Activated CD8-positive, alpha-beta memory T cell treated with anti-CD3 and anti-CD28 coated beads, Interleukin-2, amount 50 U/mL, for 4 hours (primary cell): Measurements from ENCODE around the gene OGFOD1.
"Not testable (repeated sequence)": the region's sequence is repeated elsewhere in the genome, so short reads cannot be mapped to it uniquely, and the experiment has no call there.

ENCODE experiments used
- DNase-seq: peaks from one replicate; pipeline ENCODE4 v3.0.0-alpha.2; 2020

Gene OGFOD1

DNA sequence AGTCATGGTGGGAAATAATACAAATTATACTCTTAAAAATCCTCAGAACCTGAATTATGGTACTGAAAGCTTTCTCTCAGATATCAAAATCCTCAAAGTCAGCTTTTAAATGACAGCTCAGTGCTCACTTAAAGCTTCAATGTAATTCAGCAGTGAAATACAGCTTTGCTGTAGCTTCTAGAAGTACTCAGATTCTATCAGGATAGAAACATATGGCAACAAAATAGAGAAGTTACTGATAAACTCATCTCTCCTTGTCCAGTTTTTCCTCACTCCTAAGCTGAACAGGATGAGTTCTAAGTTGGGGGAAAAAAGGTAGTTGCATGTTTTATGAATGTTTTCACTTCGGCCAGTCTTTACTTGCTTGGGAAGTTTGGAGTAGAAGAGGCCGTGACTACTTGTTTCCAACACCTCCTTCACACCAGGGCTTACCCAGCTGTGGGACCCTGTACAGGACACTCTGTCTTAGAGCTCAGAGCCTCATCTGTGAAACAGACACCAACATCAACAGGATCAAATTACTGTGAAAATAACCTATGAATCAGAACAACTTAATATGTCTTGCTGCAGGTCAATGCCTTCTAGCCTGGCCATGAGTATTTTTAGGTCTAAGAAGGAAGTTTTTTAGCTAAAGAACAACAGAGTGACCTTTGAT lies 30.2 kb downstream of the OGFOD1 start:
- no peak for DNase-seq

GRCh38 chr16:56482683-56483236 lies 31.4 kb downstream of the OGFOD1 start:
- DNase-seq, result no peak

- DNase-seq, result no peak
These were observed 32.0 kb downstream of the OGFOD1 start for GRCh38 chr16:56483394-56483793.

DNA sequence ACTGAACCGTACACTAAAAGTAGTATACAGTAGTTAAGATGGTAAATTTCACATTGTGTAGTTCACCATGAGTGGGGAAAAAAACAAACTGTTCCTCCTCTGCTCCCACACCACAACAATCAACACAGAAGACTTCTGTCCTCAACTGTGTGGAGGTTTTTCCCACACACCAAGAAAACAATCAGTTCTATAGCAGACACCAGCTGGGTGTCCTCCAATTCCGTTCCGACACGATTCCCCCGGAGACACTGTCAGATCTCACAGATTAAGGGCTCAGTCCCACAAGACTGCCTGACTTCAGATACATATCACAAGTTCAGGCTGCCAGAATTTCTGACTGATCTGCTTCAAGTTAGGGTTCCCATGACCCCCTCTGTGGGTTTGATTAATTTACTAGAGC lies 36.7 kb downstream of the OGFOD1 start:
- DNase-seq, result no peak

DNA sequence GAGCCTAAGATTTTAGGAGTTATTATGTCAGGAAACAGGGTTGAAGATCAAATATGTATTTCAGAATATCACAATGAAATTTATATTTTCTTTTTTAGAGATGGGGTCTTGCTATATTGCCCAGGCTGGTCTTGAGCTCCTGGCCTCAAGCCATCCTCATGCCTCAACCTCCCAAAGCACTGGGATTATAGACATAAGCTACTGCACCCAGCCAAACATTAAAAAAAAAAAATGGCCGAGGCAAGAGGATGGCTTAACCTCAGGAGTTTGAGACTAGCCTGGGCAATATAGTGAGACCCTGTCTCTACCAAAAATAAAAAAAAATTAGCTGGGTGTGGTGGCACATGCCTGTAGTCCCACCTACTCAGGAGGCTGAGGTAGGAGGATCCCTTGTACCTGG lies 37.5 kb downstream of the OGFOD1 start:
- DNase-seq, result not testable (repeated sequence)

GRCh38 chr16:56491657-56492261 lies 40.4 kb downstream of the OGFOD1 start:
- DNase-seq, result no peak

- DNase-seq, result no peak
These were observed 41.8 kb downstream of the OGFOD1 start for GRCh38 chr16:56493126-56493525.

DNA sequence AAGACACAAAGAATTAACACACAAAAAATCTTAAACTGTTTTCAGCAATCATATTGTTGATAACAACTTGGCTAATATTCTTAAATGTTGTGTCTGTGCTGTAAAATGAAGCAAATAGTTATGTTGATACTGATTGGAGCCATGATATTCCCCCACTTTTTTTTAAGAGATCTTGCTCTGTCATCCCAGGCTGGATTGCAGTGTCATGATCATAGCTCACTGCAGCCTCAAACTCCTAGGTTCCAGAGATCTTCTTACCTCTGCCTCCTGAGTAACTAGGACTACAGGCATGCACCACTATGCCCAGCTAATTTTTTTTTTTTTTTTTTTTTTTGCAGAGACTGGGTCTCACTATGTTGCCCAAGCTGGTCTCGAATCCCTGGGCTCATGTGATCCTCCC lies 42.5 kb downstream of the OGFOD1 start:
- DNase-seq, result no peak

GRCh38 chr16:56505181-56505580 lies 53.8 kb downstream of the OGFOD1 start:
- DNase-seq, result no peak

DNA sequence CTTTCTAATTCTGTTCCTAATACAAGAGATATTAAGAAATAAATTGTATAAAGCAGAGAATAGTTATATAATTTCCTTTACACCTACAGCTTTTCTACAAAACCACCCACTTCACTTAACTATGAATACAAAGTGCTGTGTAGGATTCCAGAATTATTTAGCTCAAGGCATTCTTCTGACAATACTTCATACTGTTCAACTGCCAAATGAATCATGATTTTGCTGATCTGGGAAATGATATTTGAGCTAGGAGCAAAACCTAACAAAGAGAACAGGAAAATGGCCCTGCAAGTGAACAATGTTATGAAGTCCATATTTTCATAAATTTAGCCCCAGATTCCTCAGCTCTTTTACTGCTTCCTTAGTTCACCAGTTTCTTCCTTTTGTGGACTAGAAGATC lies 55.6 kb downstream of the OGFOD1 start:
- DNase-seq, result no peak

DNA sequence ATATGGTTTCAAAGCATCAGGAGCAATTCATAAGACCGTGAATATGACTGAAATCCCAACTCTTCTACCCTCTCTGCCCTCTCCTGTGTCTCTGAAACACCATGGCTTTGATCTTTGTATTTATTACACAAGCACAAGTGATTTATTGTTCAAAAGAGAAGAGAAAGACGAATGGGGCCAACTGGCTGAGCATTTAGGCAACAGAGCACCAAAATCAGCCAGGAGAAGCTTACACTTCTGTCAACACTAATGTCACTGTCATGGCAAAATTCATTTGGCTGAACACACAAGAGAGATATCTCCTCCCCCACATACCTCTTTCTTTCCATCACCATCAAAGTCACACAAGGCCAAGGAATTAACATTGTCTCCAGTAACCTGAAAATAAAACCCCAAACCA lies 59.2 kb downstream of the OGFOD1 start:
- no peak for DNase-seq

- no peak for DNase-seq
These were observed 60.7 kb downstream of the OGFOD1 start for GRCh38 chr16:56512025-56512424.

GRCh38 chr16:56513091-56513490 lies 61.7 kb downstream of the OGFOD1 start:
- no peak for DNase-seq

- DNase-seq, result peak; percentile 43
These were observed 62.6 kb downstream of the OGFOD1 start for GRCh38 chr16:56513972-56514371.

DNA sequence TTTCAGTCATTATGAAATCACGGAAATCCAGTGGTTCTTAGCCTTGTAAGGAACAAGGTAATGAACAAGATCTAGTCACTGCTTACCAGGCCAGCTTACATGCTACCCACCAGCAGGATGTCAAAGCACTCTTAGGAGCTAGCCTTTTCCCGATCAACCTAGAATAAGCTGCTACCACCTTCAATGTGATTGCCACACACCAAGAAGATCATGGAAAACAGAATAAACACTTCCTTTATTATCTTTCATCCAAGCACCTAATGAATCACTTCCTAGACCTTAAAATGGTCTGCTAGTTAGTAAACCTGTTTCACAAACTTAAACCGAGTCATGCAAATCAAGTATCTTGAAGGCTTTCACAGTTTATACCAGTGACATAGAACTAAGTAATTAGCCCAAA lies 63.5 kb downstream of the OGFOD1 start:
- DNase-seq, result no peak

GRCh38 chr16:56515665-56516064 lies 64.3 kb downstream of the OGFOD1 start:
- DNase-seq, result no peak

DNA sequence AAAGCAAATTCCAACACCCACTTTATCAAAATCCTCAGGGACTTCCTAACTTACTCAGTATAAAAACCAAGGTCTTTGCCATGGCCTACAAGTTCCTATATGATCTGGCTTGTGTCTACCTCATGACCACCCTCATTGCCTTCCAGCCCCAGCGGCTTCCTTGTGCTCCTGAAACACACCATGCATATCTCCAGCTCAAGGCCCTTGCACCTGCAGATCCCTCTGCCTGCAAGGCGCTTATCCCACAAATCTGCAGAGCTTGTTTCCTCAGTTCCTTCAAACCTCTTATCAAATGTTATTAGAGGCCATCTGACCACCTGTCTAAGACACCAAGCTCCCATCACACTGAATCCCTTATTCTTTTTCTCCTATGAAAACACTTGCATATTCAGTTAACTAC lies 65.9 kb downstream of the OGFOD1 start:
- DNase-seq, result no peak

- no peak for DNase-seq
These were observed 67.1 kb downstream of the OGFOD1 start for GRCh38 chr16:56518425-56518824.

GRCh38 chr16:56519459-56520250 lies 68.3 kb downstream of the OGFOD1 start, which contains the start of gene BBS2:
Gene BBS2 (minus strand): TSS chr16:56520024. CDS start chr16:56519862, 162 bp downstream.
- peak; percentile 90 for DNase-seq

GRCh38 chr16:56520251-56520577 lies 68.9 kb downstream of the OGFOD1 start:
- no peak for DNase-seq

DNA sequence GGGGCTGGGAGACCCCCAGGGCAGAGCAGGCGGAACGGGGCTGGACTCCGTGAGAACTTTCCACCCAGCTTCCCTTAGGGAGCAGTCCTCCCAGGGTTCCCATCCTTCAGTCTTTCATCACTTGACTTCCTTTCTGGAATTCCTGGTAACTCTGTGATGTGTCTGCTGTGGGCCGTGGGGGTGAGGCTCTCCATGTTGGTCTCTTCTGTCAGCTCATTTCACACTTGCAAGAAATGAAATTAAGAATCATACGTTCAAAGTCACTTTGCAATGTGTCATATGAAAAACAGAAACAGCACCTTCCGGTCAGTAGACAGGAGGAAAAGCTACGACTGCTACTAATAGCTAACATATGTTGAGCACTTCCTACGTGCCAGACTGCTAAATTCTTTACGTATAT lies 73.9 kb downstream of the OGFOD1 start:
- DNase-seq, result no peak
